ENCODE measurements around the gene SIAH2. TPM values are rescaled to one million over a fixed set of nuclear protein-coding genes. Genes with fewer than 3 reads are reported as not detected.

Gene SIAH2
- total RNA-seq, 1 donor from 2014 or later: 31.5 TPM

DNA sequence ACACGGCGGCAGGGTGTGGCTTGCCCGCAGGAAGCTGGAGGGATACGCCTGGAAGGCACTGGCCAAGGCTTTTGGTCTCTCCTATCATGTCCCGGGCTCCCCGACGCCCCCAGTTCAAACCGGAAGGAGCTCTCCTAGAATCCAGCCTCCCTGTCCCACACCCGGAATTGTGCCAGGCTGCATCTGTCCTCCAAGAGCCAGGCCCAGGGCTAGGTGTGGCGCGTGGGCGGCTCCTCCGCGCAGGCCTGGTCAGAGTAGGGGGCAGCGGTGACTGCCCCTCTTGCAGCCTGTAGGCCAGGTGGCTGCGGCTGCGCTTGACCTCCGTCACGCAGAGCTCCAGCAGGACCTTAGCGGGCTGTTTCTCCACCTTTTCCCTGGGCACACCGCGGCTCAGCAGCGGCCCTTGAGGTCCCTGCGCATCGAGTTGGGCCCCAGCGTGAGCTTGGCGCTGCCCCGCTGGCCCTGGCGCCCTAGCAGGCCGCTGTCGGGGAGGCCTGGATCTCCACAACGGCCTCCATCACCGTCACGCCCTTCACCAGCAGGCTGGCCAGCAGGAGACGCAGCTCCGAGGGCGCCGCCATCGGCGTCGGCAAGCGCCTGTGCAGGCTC lies 15.9 kb upstream of the SIAH2 start:
- intact Hi-C loops (cut with micrococcal nuclease): no loop called here

DNA sequence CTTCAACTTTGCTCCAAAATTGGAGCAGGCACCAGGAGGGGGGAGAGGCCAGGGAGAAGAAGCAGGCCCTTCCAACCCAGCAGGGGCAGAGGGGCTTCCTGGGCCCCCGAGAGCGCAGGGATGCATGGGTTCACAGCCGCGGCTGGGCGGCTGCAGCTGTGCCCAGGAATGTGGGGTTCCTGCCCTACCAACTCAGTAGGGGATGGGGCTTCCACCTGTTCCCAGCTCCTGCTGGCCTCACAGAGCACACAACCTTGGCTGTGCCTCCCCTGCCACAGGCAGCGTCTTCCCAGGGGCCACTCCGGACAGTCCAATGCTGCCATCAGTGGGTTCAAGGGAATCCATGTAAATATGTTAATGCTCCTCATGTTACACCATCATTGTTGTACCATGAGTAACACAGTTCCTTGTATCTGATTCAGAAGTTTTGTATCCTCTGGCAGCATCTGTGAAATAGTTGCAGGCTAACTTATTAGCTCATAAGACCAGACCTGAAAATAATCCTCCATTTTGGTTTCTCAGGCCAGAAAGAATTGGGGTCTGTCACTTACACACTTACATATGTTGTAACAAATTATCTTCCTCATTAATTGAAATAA lies 12.1 kb upstream of the SIAH2 start:
- intact Hi-C loops (cut with micrococcal nuclease): no loop called here

DNA sequence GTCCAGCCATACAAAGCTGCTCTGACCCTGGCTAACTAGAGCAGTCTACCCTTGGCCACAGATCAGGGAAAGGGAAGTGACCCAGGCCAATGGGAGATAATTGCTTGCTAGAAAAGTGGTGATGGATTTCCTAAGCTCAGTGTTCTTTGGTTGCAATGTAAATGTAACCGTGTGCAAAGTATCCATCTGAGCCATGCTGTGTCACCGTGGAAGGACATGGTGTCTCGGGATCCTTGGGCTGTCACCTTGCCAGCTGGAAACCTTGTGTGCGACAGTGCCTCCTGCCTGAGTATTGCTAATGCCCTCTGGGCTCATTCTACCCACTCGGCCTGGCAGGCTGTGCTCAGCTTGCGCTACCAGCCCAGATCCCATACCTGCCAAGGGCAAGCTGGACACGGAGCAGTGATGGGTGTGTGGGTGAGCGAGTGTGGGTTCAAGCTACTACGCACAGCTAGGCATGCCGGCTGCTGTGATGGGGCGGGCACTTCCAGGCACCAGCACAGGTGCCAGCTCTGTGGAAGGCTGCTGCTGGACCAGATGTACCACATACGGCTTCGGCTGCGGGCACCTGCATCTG lies 10.7 kb upstream of the SIAH2 start:
- intact Hi-C loops (cut with micrococcal nuclease): no loop called here

DNA sequence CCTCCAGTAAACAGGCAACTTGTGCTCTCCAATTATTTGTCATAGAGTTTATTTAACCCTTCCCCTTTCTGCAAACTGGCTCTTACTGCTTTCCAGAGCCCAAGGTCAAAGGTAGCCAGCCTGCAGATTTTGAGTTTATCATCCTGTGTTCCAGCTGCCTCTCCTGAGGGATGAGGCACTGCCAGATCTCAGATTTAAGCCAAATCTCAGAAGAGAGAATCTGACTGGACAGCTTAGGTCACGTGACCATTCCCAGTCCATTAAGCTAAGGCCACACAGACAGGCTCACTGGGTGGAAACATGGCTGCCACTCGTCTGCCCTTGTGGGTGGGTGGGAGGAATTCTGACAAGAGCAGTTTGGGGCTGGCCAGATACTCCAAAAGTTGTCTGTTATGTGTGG lies 8.6 kb upstream of the SIAH2 start:
- intact Hi-C loops (cut with micrococcal nuclease): no loop called here

DNA sequence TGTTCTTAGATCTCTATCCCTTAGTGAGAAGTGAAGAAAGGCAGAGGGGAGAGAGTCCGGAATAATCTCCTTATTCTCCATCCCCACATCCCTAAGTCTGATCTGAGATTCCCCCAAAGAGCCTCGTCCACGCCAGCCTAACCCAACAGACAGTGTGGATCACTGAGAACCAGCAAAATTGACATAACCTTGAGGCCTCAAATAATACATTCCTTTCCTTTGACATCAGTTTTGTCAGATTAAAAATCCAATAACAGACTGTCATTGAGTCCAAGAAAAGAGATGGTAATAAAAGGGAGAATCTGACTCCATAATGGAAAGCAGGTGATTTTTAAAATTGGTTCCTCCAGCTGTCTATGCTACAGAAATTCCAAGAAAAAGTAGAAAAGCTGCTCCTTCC lies 7.7 kb upstream of the SIAH2 start:
- intact Hi-C loops (cut with micrococcal nuclease): no loop called here

DNA sequence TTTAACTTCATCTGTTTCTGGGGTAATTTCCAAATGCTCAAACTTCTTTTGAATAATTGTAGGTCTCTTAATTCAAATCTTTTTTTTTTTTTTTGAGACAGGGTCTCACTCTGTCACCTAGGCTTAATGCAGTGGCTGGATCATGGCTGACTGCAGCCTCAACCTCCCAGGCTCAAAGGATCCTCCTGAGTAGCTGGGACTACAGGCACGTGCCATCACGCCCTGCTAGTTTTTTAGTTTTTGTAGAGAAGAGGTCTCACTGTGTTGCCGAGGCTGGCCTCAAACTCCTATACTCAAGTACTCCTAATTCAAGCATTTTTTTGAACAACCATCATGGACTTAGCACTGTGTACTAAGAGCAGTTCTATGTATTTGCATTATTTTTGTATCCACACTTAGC lies 3.8 kb upstream of the SIAH2 start:
- intact Hi-C loops (cut with micrococcal nuclease): loop anchor here (10.0 kb wide), 1 partner anchor 318 kb away; the partner anchor contains the start of gene MED12L

DNA sequence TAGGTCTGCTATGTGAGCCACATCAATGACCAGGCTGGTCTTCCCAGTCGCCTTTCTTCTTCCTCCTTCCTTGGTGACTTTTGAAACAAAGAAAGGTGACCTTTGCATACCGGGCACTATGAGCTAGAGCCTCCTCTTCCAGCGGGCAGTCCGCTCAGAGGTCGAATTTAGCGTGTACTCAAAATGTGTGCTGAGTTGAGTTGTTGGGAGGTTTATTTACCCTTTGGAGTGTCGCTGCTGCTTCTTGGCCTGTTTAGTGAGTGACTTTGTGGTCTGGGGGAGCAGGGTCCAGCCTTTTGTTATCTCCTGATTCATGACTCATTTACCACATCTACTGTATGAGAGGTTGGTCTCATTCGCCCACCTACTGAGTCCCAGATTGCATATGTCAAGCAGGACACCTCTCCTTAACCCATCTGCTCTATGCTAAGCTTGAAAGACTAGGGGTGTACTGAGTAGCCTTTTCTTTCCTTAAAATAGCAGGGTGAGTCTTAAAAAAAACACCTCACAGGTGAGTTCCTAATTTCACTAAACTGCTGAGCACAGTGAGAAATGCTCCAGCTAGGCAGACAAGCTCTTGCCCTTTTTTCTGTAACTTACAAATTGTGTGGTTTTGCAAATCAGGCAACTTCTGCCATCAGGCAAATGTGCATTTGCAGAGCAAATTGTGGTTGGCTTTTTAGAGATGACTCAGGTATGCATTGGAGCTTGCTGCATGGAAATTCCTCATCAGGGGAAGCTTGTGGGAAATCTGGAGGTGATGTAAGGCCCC lies 3.2 kb upstream of the SIAH2 start:
- intact Hi-C loops (cut with micrococcal nuclease): loop anchor here (10.0 kb wide), 1 partner anchor 319 kb away; the partner anchor contains the start of gene MED12L

DNA sequence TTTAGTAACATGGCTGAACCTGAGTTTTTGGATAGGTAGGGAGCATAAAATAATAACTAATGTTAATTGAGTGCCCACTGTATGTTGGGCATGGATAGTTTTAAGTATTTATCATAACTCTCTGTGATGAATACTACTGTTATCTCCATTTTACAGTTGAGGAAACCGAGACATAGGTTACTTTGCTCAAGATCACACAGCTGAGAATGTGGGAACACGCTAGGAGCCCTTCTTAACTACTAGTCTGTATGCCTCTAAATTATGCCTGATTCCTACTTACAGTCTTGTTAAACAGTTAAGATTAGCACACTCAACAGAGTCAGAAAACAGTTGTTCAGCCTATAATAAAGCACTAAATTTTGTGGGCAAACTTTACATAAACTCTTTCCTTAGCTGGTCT lies 2.0 kb upstream of the SIAH2 start:
- intact Hi-C loops (cut with micrococcal nuclease): loop anchor here (10.0 kb wide), 1 partner anchor 320 kb away; the partner anchor contains the start of gene MED12L

DNA sequence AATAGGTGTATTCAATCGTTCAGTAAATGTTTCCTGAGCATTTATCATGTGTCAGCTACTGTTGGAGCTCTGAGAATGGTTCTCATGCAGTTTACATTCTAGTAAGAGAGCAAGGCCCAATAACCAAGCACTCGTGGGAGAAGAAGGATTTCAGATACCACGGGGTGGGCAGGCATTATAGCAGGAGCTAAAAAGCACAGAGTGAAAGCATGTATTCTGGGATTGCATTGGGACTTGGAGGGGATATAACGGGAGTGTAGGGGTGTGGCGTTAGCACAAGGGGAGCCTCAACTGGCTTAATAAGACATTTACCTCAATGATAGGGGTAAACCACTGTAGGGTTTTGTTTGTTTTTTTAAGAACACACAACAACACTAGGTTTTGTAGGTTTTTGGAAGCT lies 1.6 kb upstream of the SIAH2 start:
- intact Hi-C loops (cut with micrococcal nuclease): loop anchor here (10.0 kb wide), 1 partner anchor 320 kb away; the partner anchor contains the start of gene MED12L

DNA sequence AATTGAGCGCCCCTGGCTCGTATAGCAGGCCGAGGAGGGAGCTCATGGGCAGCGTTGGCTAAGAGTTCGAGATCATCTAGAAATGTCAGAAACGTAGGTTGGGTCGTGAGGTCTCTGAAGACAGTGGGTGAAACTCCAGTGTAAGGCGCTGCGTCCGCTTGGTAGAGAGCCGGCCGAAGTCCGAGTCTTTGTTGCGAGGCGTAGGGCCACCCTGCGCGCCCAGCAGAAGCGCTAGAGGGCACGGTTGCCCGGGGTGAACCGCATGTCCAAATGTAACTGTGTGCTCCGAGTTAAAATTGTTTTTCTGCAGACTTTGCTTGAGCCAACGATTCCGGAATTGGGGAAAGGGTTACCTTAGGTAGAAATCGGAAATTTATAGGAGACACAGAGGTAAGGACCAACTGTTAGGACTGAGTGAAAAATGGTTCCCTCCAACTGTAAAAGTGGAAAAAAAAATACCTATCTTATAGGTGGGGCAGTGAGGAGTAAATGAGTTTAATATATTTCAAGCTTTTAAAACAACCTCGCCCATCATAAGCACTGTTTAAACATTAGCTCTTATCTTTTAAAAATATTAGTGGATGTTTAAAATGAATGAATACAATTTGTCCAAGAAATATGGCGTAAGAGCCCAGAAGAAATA lies 993 bp upstream of the SIAH2 start:
- intact Hi-C loops (cut with micrococcal nuclease): loop anchor here (1.0 to 10.0 kb wide), 11 partner anchors 20 to 951 kb away; partner anchors contain the start of genes EIF2A, ERICH6, GPR171 and MED12L

DNA sequence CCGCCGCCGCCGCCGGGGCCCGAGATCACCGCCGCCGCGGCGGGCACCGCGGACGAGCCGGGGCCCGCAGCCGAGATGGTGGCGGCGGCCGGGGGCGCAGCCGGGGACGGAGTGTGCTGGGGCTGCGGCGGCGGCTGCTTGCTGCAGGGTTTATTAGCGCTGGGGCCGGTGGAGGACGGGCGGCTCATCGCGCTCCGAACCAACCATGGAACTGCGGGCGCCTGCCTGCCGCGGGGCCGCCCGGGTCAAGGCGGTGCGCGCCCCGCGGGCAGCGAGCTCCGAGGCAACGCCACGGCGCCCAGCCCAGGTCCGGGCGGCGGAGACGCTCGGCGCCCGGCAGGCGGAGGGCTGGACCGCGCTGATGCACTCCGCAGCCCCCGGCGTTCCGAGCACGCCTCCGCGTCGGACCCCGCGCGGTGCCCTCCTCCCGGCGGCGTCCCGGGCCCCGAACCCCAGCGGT lies 277 bp downstream of the SIAH2 start:
- intact Hi-C loops (cut with micrococcal nuclease): loop anchor here (1.0 to 10.0 kb wide), 11 partner anchors 22 to 950 kb away; partner anchors contain the start of genes EIF2A, ERICH6, GPR171 and MED12L

DNA sequence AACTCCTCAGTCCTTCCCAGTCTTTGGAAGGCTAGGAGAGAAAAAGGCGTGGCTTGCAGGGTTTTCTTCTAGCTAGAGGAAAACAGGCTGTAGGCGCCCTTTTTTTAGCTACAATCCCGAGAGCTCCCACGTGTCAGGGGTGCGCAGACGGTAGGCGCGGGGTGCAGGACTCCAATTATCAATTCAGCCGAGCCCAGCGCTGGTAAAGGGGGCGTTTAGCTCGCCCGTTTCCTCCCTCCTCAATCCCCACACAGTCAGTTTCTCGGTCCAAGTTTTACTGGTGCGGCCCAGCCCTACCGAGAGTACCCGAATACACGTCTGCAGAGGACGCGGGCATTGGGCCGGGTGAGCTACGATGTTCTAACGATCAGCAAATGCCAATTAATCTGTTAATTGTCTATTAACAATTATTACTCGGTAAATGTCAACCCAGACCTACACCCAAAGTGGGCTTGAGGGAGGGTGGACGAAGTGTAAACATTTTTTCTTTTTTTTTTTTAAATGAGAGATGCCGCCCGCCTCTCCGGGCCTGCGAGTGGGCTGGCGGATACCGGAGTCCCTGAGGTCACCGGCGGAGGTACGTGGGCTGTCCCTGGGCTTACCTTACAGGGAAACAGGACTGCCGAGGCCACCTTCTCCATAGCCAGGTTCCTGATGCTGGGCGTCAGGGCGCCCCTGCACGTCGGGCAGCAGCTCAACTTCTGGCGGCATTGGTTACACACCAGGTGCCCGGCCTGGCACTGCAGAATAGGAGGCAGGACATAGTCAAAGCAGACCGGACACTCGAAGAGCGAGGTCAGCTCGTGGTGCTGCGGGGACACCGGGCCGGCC lies 923 bp downstream of the SIAH2 start:
- intact Hi-C loops (cut with micrococcal nuclease): loop anchor here (2.0 to 10.0 kb wide), 3 partner anchors 323 to 949 kb away; partner anchors contain the start of genes MED12L and RNF13

DNA sequence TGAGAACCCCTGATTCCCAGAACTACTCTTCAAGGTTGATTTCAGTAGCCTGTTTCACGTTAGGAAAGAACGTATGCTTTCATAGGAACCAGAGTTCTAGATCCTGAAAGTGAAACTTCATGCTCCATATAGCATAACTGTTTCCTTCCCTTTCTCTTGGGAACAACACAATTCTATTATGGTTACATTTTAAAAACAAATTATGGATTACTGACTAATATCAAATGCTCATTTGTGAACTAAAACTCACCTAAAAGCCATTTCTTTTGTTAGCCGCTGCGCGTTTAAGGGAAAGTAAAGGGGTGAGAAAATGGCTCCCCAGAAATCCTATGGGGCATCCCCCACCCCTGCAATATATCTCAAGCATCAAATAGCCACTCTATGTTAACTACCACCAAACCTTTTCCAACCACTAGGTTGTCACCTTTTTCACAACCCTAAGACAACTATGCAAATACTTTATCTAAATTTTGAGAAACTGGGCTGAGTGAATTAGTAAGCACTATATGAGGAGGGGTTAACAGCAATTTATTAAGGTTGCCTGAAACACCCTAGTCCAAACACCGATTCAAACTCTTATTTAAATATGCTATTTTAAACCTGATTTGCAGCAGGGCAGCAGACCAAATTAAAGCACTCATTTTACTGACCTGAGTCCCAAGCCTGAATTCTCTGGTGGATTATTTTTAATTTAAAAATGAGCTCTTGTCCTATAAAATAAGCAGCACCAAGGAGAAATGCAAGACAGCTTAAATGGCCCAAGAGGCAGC lies 2.4 kb downstream of the SIAH2 start:
- intact Hi-C loops (cut with micrococcal nuclease): loop anchor here (1.0 to 10.0 kb wide), 4 partner anchors 9 to 324 kb away; partner anchors contain the start of gene MED12L

DNA sequence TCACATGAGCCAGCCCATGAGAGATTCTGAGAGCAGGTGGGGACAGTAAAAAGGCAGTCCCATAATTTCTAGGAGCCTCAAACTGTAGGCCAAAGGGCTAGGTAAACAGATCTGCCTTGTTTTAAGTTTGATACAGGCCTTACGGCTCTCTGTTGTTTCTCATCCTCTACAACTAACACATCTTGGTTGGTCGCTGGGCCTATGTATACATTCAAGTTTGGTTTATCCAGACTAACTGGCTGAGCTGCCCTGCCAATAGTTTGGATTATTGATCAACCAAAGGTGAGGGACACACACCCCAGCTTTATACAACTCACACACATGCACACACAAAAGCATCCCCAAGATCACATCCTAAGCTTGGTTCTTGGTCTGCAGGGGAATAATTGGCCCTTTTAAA lies 3.0 kb downstream of the SIAH2 start:
- intact Hi-C loops (cut with micrococcal nuclease): loop anchor here (1.0 to 10.0 kb wide), 4 partner anchors 9 to 325 kb away; partner anchors contain the start of gene MED12L

DNA sequence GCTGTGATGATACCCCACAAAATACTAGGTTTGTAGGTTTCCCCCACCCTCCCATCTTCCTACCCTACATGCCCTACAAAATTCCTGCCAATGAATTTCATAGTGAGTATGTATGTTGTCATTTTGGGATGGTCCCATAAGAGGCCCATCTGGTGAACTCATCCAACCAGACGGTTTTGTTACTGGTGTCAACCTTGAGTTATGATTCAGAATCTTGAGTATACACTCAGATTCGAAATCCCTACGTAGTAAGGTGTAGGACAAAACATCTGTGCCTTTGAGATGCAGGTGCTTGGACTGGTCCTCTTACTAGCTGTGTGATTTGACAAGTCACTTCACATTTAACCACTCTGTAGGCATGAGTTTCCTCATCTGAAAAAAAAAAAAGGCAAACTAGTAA lies 3.6 kb downstream of the SIAH2 start:
- intact Hi-C loops (cut with micrococcal nuclease): no loop called here

DNA sequence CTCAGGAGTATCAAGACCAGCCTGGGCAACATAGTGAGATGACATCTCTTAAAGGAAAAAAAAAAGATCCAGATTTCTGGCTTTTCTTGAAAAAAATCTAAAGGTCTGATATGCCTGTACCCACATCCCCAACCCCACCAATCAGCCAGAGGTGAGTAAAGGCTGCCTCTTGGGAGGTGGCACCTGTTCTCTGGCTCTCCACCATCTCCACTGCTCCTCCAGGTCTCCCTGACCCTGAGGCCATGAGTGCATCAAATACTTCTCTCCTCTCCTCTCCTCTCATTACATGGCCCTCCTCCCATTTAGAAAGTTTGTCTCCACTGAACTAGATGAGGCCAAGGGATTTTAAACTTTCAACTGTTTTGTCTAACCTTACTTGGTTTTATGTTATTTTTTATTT lies 5.2 kb downstream of the SIAH2 start:
- intact Hi-C loops (cut with micrococcal nuclease): no loop called here

DNA sequence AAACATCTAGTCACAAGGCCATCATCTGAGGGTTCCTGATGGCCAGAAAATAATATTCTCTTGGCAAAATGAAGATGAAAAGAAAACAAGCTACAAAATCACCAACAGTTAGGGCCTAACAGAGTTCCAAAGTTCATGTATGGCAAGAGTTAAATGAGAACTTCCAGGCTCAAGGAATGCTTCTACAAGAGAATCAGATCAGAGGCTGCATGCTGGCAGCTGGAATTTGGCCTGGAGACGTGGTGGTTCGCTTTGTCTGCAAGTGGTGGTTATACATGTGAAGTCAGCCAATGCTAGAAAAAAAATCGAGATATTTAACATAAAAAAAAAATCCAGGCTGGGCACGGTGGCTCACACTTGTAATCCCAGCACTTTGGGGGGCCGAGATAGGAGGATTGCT lies 5.6 kb downstream of the SIAH2 start:
- intact Hi-C loops (cut with micrococcal nuclease): no loop called here

DNA sequence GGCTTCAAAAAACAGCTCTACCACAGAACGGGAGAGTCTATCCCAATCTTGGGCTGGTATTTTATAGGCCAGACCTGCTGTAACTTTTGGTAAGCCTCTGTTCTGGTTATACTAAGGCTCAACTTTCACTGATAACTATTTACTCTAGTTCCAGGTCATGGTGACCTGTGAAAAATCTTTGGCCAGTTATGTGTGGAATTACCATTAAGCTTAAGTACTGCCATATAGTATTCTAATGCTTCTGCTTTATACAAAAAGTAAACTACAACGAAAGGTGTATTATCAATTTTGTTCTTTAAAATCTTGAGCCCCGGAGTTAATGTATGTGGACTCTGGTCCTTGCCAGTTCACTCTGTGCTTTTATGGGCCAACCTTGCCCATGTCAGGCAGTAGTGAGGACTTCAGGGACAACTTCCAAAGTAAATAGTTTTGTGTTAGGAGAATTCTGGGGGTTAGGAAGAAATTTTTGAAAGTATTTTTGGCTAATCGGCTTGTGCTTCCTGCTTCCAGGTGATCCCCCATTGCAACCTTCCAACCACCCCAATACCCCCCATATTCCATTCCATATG lies 6.4 kb downstream of the SIAH2 start:
- intact Hi-C loops (cut with micrococcal nuclease): no loop called here

DNA sequence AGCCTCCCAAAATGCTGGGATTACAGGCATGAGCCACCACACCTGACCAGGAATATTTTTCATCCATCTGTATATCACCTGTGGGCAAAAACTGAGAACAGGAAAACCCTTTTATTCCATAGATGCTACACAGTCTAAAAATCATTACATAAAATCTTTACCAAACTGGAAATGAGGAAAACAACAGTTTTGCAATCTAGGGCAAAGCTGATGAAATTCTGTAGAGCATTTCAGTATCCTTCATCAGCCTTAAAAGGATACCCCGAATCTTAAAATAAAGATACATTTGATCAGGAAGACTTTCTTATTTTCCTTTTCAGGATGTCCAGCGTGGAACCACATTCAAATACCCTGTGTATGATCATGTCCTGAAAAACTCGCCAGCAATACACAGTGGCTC lies 7.1 kb downstream of the SIAH2 start:
- intact Hi-C loops (cut with micrococcal nuclease): no loop called here

Data from T-helper 2 cell treated with Interferon-gamma antibody and Interleukin-4, amounts not matched to agents 100 ng/mL and 5 ng/mL, for 36 hours (primary cell).